Superior temporal gyrus (tissue), 1 donor: Measurements from ENCODE around the gene WNT7B.

ENCODE experiments used
- DNase-seq: peaks from one replicate; pipeline ENCODE4 v3.0.0-alpha.2; 2016; ENCODE audit errors: extremely low spot score

The WNT7B gene

GRCh38 chr22:45907378-45907777 is 69.6 kb downstream of the WNT7B start:
- no peak for DNase-seq

GRCh38 chr22:45906946-45907345 is 70.0 kb downstream of the WNT7B start:
- DNase-seq = no peak

- no peak for DNase-seq
Measured at GRCh38 chr22:45905924-45906865, 70.8 kb downstream of the WNT7B start.

- DNase-seq = no peak
Measured at GRCh38 chr22:45905326-45905923, 71.5 kb downstream of the WNT7B start.

GRCh38 chr22:45904236-45904635 is 72.7 kb downstream of the WNT7B start:
- no peak for DNase-seq

- no peak for DNase-seq
Measured at GRCh38 chr22:45903355-45904135, 73.4 kb downstream of the WNT7B start.

- no peak for DNase-seq
Measured at GRCh38 chr22:45897736-45898135, 79.2 kb downstream of the WNT7B start.

- no peak for DNase-seq
Measured at GRCh38 chr22:45896964-45897538, 79.9 kb downstream of the WNT7B start.

GRCh38 chr22:45896153-45896951 is 80.6 kb downstream of the WNT7B start:
- DNase-seq = no peak

- DNase-seq = no peak
Measured at GRCh38 chr22:45895436-45896152, 81.4 kb downstream of the WNT7B start.

GRCh38 chr22:45893516-45893915 is 83.4 kb downstream of the WNT7B start:
- no peak for DNase-seq

- no peak for DNase-seq
Measured at GRCh38 chr22:45892681-45893461, 84.1 kb downstream of the WNT7B start.

GRCh38 chr22:45891996-45892621 is 84.9 kb downstream of the WNT7B start:
- DNase-seq = no peak

- DNase-seq = no peak
Measured at GRCh38 chr22:45891471-45891995, 85.4 kb downstream of the WNT7B start.

- DNase-seq = no peak
Measured at GRCh38 chr22:45891021-45891421, 85.9 kb downstream of the WNT7B start.

- DNase-seq = no peak
Measured at GRCh38 chr22:45890351-45890635, 86.7 kb downstream of the WNT7B start.

GRCh38 chr22:45889539-45890350 is 87.2 kb downstream of the WNT7B start:
- no peak for DNase-seq

- no peak for DNase-seq
Measured at GRCh38 chr22:45889093-45889538, 87.8 kb downstream of the WNT7B start.
